BJ (cell line): ENCODE measurements around the gene RERE. TPM values are rescaled to one million over a fixed set of nuclear protein-coding genes. Genes with fewer than 3 reads are reported as not detected.

Source experiments
- CTCF ChIA-PET: fragments of 350-600 bp; formaldehyde crosslinking; extraction: SDS; loops from one replicate; lab custom pipeline; 2021; ENCODE audit warnings: antibody characterized with exemption, inconsistent platforms; lab: Yijun Ruan, JAX
- POLR2A ChIA-PET: fragments of 300-600 bp; sonication (Branson Sonifier 250); formaldehyde crosslinking; extraction: SDS; loops from one replicate; lab custom pipeline; 2021; ENCODE audit warnings: antibody characterized with exemption; lab: Charles Lee
- DNase-seq: peaks from one replicate; pipeline ENCODE4 v3.0.0-alpha.2; 2011; ENCODE audit warnings: low read depth
- H3K27me3 ChIP-seq: 2 replicates; pipeline ENCODE4 v1.6.0; 2011; ENCODE audit warnings: low read length; ENCODE audit not compliant: control insufficient read depth, insufficient read depth
- H3K36me3 ChIP-seq: 2 replicates; pipeline ENCODE4 v1.5.1; 2011; ENCODE audit warnings: low read length; ENCODE audit not compliant: control insufficient read depth, insufficient read depth
- H3K4me3 ChIP-seq: 2 replicates; pipeline ENCODE4 v1.5.1; 2011; ENCODE audit warnings: low read depth, mild to moderate bottlenecking, control low read depth, low read length
- polyA plus RNA-seq: library from polyadenylated mRNA; depleted of rRNA; stranded (reverse); fragments of >200 nt; gene quantifications from 2 replicates; pipeline ENCODE4 v1.2.3, GENCODE V29; 2011
- TF ChIP-seq, protein P1 (sequence below): IDR thresholded peaks from 2 replicates; pipeline ENCODE4 v1.5.1; 2011; ENCODE audit warnings: low read depth, mild to moderate bottlenecking, control low read depth, inconsistent platforms, low read length, moderate library complexity; ENCODE audit not compliant: insufficient read depth

Gene RERE
- polyA plus RNA-seq, 1 experiment = 3.8 TPM

DNA sequence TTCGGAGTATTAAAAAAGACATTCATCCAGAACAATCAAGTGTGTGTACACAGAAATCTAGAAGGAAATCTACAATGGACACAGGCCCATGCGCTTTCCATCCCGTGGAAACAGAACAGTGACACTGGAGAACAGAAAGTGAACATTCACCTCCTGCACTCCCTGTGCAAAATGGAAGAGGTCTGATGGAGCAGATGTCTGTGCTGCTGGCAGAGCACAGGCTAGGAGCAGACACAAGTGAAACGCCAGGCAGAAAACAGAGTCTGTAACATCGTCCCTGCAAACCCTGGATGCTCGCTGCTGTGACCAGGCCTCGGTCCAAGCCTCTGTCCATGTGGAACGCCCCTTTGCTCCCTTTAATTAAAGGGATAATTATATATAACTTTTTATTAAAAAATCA, 463.4 kb downstream of the RERE start:
- TF ChIP-seq, protein P1, sequence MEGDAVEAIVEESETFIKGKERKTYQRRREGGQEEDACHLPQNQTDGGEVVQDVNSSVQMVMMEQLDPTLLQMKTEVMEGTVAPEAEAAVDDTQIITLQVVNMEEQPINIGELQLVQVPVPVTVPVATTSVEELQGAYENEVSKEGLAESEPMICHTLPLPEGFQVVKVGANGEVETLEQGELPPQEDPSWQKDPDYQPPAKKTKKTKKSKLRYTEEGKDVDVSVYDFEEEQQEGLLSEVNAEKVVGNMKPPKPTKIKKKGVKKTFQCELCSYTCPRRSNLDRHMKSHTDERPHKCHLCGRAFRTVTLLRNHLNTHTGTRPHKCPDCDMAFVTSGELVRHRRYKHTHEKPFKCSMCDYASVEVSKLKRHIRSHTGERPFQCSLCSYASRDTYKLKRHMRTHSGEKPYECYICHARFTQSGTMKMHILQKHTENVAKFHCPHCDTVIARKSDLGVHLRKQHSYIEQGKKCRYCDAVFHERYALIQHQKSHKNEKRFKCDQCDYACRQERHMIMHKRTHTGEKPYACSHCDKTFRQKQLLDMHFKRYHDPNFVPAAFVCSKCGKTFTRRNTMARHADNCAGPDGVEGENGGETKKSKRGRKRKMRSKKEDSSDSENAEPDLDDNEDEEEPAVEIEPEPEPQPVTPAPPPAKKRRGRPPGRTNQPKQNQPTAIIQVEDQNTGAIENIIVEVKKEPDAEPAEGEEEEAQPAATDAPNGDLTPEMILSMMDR = no peak
- peaks cover 44% of the 10 kb centered on the region for H3K36me3 ChIP-seq
- no peaks in the 10 kb centered on the region for H3K27me3 ChIP-seq
- no peak for DNase-seq
- CTCF ChIA-PET = no interaction called here
- POLR2A ChIA-PET = no interaction called here
- H3K4me3 ChIP-seq = no peak overlapping the region

DNA sequence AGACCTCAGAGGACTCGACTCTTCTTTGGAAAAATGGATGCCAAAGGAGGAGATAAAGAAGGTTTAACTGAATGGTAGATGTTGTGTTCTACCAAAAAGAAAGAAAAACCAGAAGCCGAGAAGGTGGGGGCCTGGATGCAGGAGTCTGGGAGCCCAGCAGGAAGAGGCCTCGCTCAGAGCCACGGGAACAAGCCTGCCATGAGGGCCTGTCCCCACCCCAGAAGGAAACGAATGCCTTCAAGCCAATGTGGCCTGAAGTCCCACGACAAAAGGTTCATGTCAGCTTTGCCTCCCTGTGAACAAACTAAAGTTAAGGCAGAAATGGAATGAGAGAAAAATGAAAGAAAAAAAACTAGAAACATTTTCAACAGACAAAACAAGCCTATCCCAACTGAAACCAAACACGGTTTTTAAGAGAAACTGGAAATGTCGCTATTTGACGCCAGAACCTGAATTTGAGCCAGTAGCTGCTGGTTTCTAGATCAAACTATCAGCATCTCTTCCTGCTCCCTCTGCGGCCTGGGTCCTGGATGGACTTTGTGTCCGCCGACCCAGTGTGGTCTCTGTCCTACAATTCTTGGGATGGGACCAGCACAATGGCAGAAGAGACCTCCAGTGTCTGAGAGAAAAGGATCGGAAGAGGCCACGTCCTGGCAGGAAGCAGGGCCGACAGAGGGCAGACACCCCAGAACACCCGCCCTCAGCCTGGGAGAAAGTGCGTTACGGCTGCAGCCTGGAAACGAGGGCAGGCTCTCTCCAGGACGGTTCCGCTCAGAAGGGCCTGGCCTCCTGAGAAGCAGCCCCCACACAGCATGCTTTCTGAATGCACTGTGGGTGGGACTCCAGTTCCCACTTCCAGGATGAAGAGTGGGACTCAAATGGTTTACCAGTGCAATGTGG, 464.3 kb downstream of the RERE start:
- TF ChIP-seq, protein P1 = no peak
- H3K27me3 ChIP-seq = no peaks in the 10 kb centered on the region
- no peak overlapping the region for H3K4me3 ChIP-seq
- no peak for DNase-seq
- peaks cover 36% of the 10 kb centered on the region for H3K36me3 ChIP-seq
- ChIA-PET POLR2A (no interaction called here), CTCF (interaction anchor here (1.4 to 8.4 kb wide), 3 partner anchors 337 to 378 kb away, joined by 3 to 78 read pairs (median 35); no protein-coding TSS in a partner anchor)

DNA sequence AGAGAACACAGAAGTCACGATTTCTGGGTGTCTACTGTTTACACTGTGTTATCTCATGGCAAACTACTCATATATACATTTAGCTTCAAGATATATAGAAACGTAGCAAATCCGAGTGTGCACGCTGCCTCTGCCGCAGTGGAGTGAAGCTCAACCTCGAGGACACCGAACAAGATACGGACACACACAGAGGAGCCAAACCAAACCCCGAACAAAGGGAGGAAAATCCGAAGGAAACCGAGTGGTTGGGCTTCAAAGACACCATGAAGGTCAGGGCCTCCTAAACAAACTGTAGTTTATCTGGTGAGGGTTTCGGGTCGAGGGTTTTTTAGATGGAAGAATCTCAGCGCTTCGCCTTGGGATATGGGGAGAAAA, 465.0 kb downstream of the RERE start:
- CTCF ChIA-PET = interaction anchor here (0.8 to 8.4 kb wide), 5 partner anchors 30 to 377 kb away, joined by 3 to 78 read pairs (median 3); no protein-coding TSS in a partner anchor
- peaks cover 29% of the 10 kb centered on the region for H3K36me3 ChIP-seq
- TF ChIP-seq, protein P1 = no peak
- POLR2A ChIA-PET = no interaction called here
- H3K4me3 ChIP-seq = no peak overlapping the region
- DNase-seq = no peak
- H3K27me3 ChIP-seq = no peaks in the 10 kb centered on the region

DNA sequence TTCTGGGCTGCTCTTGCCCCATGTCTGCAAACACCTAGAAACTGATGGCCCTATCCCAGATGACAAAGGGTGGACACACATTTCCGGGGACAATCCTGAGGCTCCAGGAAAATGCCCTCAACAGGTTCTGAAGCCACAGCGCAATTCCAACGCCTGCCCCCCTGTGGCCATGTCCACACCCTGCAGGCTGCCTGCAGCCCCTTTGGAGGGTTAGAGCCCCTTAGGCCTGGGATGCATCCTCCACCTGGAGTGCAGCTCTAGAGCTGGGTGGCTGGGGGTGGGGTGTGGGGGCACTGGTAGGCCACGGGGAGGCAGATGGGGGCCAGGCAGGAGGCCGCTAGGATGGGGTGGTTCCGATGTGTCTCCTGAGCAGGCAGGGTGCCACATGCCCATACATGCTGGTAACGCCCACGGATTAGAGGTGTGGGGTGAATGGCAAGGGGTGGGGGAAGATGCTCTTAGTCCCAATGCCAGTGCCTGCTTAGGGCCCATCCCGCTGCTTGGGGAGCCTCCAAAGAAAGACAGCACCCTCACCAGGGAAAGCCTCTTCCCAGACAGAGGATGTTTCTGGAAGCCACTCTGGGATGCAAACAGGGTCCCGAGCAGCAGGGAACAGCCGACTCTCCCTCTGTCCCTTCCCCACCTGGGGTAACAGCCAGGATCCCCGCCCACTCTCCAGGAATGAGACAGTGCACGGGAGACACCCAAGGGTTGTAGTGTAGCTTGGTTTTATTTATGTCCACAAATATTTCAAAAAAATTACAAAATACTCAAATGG, 465.6 kb downstream of the RERE start:
- Histone ChIP-seq H3K36me3 (peaks cover 26% of the 10 kb centered on the region), H3K27me3 (no peaks in the 10 kb centered on the region), H3K4me3 (no peak overlapping the region)
- TF ChIP-seq, protein P1 = peak; percentile 74
- CTCF ChIA-PET = interaction anchor here (0.5 to 8.4 kb wide), 11 partner anchors 9 to 382 kb away, joined by 3 to 78 read pairs (median 3); no protein-coding TSS in a partner anchor
- no peak for DNase-seq
- POLR2A ChIA-PET = no interaction called here
